Measurements from ENCODE around the gene WDPCP.
A peak's percentile ranks its signal among the peaks of the same experiment; 100 is the strongest.
"Not testable (repeated sequence)": the region's sequence is repeated elsewhere in the genome, so short reads cannot be mapped to it uniquely, and the experiment has no call there.

Gene WDPCP

GRCh38 chr2:63539416-63540162 lies 48.7 kb downstream of the WDPCP start:
- DNase-seq, result no peak

GRCh38 chr2:63538390-63538789 lies 49.9 kb downstream of the WDPCP start:
- DNase-seq, result no peak

DNA sequence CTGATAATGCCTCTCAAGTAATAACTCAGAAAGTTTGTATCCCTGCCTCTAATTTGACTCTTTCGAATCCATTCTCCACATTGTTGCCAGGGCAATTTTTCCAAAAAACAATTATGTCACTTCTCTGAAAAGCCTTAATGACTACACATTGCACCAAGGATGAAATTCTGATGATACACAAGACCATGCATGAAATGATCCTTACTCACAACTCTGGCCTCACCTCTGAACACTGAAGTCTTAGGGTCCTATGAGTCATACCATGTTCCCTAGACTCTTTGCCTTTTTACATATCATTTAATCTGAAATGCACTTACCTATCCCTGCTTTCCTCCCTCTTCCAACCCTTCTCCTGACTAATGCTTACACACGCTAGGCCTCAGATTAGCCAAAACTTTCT lies 51.0 kb downstream of the WDPCP start:
- no peak for DNase-seq

GRCh38 chr2:63530704-63531279 lies 57.5 kb downstream of the WDPCP start:
- peak; percentile 8 to 31 (median 14) for DNase-seq

DNA sequence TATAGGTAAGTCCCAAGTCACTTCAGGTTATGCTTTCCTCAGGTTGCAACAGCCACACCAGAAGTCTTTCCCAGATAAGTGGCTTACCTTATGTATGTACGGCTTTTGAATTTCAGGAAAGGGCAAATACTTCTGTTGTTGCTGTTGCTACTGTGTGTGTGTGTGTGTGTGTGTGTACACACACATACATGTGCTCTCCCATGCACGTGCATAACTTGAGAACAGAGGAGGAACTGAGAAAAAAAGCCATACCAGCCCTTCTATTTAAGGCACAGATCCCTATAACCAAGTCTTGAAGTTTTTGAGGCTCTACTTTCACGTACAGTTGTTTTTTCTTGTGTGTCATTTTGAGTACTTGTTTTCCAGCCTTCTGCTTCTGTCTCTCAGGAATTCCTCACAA lies 62.4 kb downstream of the WDPCP start:
- no peak for DNase-seq

- DNase-seq, result no peak
Observed at GRCh38 chr2:63522950-63523349, 65.3 kb downstream of the WDPCP start.

- DNase-seq, result no peak
Observed at GRCh38 chr2:63520793-63521192, 67.5 kb downstream of the WDPCP start.

DNA sequence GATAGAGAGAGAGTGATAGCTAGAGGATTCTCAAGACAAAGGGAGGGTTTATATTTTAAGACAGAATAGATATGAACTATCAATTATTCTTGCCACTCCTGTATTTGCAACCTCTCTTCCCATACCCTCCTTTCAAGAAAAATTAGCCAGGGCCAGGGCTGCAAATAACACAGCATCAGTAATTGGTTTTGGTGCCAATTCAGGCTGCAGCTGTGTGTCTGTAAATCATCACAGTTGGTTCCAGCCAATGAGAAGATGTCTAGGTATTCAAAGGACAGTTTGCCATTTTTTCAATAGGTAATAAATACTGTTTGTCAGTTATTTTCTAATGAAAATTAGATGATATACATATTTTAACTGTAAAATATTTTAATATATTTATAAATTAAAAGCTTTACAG lies 73.5 kb downstream of the WDPCP start:
- no peak for DNase-seq

- no peak for DNase-seq
Observed at GRCh38 chr2:63514237-63514716, 74.0 kb downstream of the WDPCP start.

- DNase-seq, result no peak
Observed at GRCh38 chr2:63506320-63506719, 82.0 kb downstream of the WDPCP start.

DNA sequence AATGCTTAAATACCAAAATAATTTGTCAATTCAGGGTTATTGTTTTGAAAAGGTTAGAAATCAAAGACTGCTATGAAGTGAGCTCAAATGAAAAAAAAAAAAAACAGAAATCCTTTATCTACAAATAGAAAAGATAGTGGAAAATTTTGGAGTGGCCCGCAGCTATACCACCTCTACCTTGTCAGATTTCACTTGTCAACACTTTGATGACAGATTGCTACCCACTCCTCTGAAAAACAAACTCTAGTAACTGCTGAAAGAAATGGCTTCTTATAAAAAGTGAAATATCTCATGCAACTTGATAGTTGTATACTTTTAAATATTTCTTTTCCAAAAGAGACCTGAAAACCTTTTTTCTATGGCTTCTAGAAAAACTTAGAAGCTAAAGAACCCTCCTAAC lies 84.5 kb downstream of the WDPCP start:
- DNase-seq, result no peak

DNA sequence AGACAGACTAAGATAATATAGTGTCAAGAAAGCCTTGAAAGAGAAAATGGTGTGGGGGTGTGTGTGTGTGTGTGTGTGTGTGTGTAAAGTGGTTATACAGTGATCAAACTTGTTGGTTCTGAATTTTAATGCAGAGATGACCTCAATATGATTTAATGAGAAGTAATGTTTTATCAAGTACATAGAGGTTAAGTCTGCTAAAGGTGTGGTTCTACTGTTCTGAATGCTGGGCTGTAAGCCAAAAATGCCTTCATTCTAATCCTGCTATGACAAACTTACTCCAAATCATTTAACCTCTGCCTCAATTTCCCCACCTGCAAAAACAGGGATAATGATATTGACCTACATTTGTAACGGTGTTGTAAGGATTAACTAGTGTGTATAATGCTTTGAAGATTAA lies 87.9 kb downstream of the WDPCP start:
- no peak for DNase-seq

- no peak for DNase-seq
Observed at GRCh38 chr2:63497576-63497975, 90.7 kb downstream of the WDPCP start.

DNA sequence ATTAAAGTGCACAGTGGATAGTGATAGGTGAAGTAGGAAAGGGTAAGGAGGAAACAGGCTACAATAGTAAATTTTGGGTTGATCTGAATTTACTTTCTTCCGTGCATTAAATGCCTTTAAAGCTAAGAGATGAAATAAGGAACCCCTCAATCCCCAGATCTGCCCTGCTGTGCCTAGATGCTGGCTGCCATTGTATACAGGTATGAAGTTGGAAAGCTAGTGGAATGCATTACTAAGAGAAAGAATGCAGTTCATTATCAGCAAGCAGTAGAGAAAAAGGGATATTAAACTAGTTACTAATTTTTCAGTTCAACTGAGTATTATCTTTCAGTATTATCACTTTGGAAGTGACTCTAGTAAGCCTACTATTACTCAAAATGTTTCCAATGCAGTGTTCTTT lies 93.3 kb downstream of the WDPCP start:
- DNase-seq, result no peak

GRCh38 chr2:63494100-63494499 lies 94.2 kb downstream of the WDPCP start:
- DNase-seq, result no peak

GRCh38 chr2:63488118-63488713 lies 100.1 kb downstream of the WDPCP start:
- DNase-seq, result peak; percentile 24 to 40 (median 27)

- DNase-seq, result peak; percentile 3 to 19 (median 8)
Observed at GRCh38 chr2:63486861-63487290, 101.4 kb downstream of the WDPCP start.

GRCh38 chr2:63484901-63485300 lies 103.4 kb downstream of the WDPCP start:
- no peak for DNase-seq

GRCh38 chr2:63484481-63484880 lies 103.8 kb downstream of the WDPCP start:
- no peak for DNase-seq

GRCh38 chr2:63477686-63478085 lies 110.6 kb downstream of the WDPCP start:
- DNase-seq, result no peak

DNA sequence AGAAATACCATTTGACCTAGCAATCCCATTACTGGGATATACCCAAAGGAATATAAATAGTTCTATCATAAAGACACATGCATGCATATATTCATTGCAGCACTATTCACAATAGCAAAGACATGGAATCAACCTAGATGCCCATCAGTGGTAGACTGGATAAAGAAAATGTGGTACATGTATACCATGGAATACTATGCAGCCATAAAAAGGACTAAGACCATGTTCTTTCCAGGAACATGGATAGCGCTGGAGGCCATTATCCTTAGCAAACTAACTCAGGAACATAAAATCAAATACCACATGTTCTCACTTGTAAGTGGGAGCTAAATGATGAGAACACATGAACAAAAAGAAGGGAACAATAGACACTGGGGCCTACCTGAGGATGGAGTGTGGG lies 119.0 kb downstream of the WDPCP start:
- not testable (repeated sequence) for DNase-seq

DNA sequence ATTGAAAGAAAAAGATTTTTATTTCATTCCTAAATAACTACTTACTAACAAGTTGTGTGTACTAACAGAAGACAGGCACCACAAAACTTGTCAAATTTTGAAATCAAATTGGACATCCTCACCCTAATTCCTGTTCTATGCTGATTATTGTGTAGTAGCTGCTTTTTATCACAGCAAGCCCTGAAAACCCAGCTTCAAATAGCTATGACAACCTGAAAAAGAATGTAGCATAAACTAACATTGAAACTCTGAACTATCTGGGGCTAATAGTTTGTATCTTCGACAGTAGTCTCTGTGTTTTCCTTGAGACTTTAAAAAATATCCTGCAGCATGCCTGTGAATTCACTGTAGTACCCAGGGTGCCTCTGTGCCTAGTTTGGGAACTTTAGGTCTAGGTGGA lies 122.6 kb downstream of the WDPCP start:
- DNase-seq, result no peak

- DNase-seq, result no peak
Observed at GRCh38 chr2:63463142-63463541, 125.1 kb downstream of the WDPCP start.

GRCh38 chr2:63446658-63447057 lies 141.6 kb downstream of the WDPCP start:
- no peak for DNase-seq
